Measurements from ENCODE around the gene R3HDML. TPM values are rescaled to one million over a fixed set of nuclear protein-coding genes. Genes with fewer than 3 reads are reported as not detected.

Gene R3HDML
- total and polyA plus RNA-seq, 2 of the 13 experiments (the other 11 are each of a cell fraction or from before 2014, with no cell fraction given), result not detected

GRCh38 chr20:44370639-44371218 is 33.9 kb downstream of the R3HDML start (continued):
- no peak for TF ChIP-seq ZNF33A (CRISPR knock-in tag; IDR thresholded peaks at IDR 0.05; ENCODE audit: borderline replicate concordance)
- peak; percentile 27 for TF ChIP-seq PHF5A (CRISPR knock-in tag; IDR thresholded peaks at IDR 0.05; ENCODE audit: low read depth, unreplicated experiment)
- peak; percentile 84 for TF ChIP-seq ZNF609 (CRISPR knock-in tag; IDR thresholded peaks at IDR 0.05; ENCODE audit: borderline replicate concordance)
- TF ChIP-seq ZNF446 (CRISPR knock-in tag; IDR thresholded peaks at IDR 0.05), result no peak
- TF ChIP-seq ZNF646 (CRISPR knock-in tag; IDR thresholded peaks at IDR 0.05), result no peak
- TF ChIP-seq, protein P1, sequence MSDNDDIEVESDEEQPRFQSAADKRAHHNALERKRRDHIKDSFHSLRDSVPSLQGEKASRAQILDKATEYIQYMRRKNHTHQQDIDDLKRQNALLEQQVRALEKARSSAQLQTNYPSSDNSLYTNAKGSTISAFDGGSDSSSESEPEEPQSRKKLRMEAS (IDR thresholded peaks at IDR 0.05), result peak; percentile 81
- TF ChIP-seq MAFK (conservative IDR thresholded peaks at IDR 0.05 in 1 of 2, IDR thresholded peaks at IDR 0.05 in 1 of 2; ENCODE audit: low read length in 2 of 2), result peak; percentile 65 to 76
- no peak; the same call in 1 of the 2 replicates for TF ChIP-seq ATF7-NPFF (CRISPR knock-in tag; IDR thresholded peaks at IDR 0.05; ENCODE audit: low read depth)
- TF ChIP-seq ATAD3A (CRISPR knock-in tag; IDR thresholded peaks at IDR 0.05), result no peak
- TF ChIP-seq CBX5 (CRISPR knock-in tag; IDR thresholded peaks at IDR 0.05; ENCODE audit: borderline replicate concordance), result peak; percentile 62; the same call in 1 of the 2 replicates
- TF ChIP-seq ZNF614 (CRISPR knock-in tag; IDR thresholded peaks at IDR 0.05; ENCODE audit: borderline replicate concordance), result peak; percentile 94; the same call in 1 of the 2 replicates
- no peak; the same call in 1 of the 2 replicates for TF ChIP-seq NFYB (CRISPR knock-in tag; IDR thresholded peaks at IDR 0.05)
- TF ChIP-seq, protein P2, sequence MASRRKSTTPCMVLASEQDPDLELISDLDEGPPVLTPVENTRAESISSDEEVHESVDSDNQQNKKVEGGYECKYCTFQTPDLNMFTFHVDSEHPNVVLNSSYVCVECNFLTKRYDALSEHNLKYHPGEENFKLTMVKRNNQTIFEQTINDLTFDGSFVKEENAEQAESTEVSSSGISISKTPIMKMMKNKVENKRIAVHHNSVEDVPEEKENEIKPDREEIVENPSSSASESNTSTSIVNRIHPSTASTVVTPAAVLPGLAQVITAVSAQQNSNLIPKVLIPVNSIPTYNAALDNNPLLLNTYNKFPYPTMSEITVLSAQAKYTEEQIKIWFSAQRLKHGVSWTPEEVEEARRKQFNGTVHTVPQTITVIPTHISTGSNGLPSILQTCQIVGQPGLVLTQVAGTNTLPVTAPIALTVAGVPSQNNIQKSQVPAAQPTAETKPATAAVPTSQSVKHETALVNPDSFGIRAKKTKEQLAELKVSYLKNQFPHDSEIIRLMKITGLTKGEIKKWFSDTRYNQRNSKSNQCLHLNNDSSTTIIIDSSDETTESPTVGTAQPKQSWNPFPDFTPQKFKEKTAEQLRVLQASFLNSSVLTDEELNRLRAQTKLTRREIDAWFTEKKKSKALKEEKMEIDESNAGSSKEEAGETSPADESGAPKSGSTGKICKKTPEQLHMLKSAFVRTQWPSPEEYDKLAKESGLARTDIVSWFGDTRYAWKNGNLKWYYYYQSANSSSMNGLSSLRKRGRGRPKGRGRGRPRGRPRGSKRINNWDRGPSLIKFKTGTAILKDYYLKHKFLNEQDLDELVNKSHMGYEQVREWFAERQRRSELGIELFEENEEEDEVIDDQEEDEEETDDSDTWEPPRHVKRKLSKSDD (CRISPR knock-in tag; IDR thresholded peaks at IDR 0.05; ENCODE audit: low read depth), result no peak; the same call in 1 of the 2 replicates

Data from HepG2 (cell line).